B cell (primary cell): ENCODE results near the gene TMEM222. TPM values are rescaled to one million over a fixed set of nuclear protein-coding genes. Genes with fewer than 3 reads are reported as not detected.
A peak's percentile ranks its signal among the peaks of the same experiment; 100 is the strongest.

ENCODE experiments used
- ATAC-seq: fragments of 200-7000 bp; cut with Tn5 transposase; one replicate; pipeline ENCODE4 v1.10.0; 2021; ENCODE audit warnings: low read depth, mild to moderate bottlenecking, moderate number of reproducible peaks, moderate library complexity
- CTCF ChIA-PET: fragments of 350-600 bp; sonication (Branson Sonifier 250); formaldehyde crosslinking; loops from one replicate; lab custom pipeline; 2021; ENCODE audit warnings: antibody characterized with exemption, inconsistent platforms; lab: Charles Lee
- POLR2A ChIA-PET: fragments of 350-600 bp; sonication (Branson Sonifier 250); formaldehyde crosslinking; loops from one replicate; lab custom pipeline; 2021; ENCODE audit warnings: antibody characterized with exemption; lab: Charles Lee
- DNase-seq: peaks from one replicate; pipeline ENCODE4 v3.0.0; 2013
- H2AFZ ChIP-seq: 2 replicates; pipeline ENCODE4 v1.6.1; 2012; ENCODE audit warnings: mild to moderate bottlenecking, low read depth, low read length; ENCODE audit not compliant: insufficient read depth, poor library complexity, severe bottlenecking
- H3K27ac ChIP-seq, 2 donors: 1 replicate in 1 of 2; 2 replicates in 1 of 2; pipeline ENCODE4 v1.5.1; 2012 to 2013; ENCODE audit warnings: low read length in 2 of 2, mild to moderate bottlenecking in 2 of 2, moderate library complexity in 1 of 2
- H3K27me3 ChIP-seq, 4 experiments: fragments of 200-600 bp in 1 of 4; sonication (generic) in 1 of 4; replicated peaks in 1 of 4; 1 replicate in 2 of 4; 2 replicates in 2 of 4; pipeline versions ENCODE4 v1.6.1 to v1.7.0; 2013 to 2016; ENCODE audit warnings: low read length in 3 of 4, mild to moderate bottlenecking in 2 of 4, mixed read lengths in 1 of 4, moderate library complexity in 1 of 4; ENCODE audit not compliant: insufficient read depth in 4 of 4, control insufficient read depth in 3 of 4; ENCODE audit errors: control extremely low read depth in 1 of 4
- H3K36me3 ChIP-seq, 2 experiments: replicated peaks in 1 of 2; 1 replicate in 1 of 2; 2 replicates in 1 of 2; pipeline versions ENCODE4 v1.6.1 to v1.7.1; 2013; ENCODE audit warnings: low read length in 1 of 2; ENCODE audit not compliant: insufficient read depth in 2 of 2, control insufficient read depth in 1 of 2; ENCODE audit errors: control extremely low read depth in 1 of 2, extremely low read depth in 1 of 2
- H3K4me1 ChIP-seq, 2 donors: fragments of 200-600 bp in 1 of 2; sonication (generic) in 1 of 2; 1 replicate in 1 of 2; 2 replicates in 1 of 2; pipeline versions ENCODE4 v1.5.1 to v1.6.1; 2013 to 2017; ENCODE audit warnings: low read length in 2 of 2; ENCODE audit not compliant: control insufficient read depth in 2 of 2, insufficient read depth in 2 of 2
- H3K4me2 ChIP-seq: replicated peaks from 2 replicates; pipeline ENCODE3; 2012; ENCODE audit warnings: mild to moderate bottlenecking, low read depth, low read length; ENCODE audit not compliant: poor library complexity, severe bottlenecking
- H3K4me3 ChIP-seq, 5 experiments: fragments of 200-600 bp in 1 of 5; sonication (generic) in 1 of 5; 1 replicate in 3 of 5; 2 replicates in 2 of 5; pipeline versions ENCODE4 v1.5.1 to v1.7.0; 2011 to 2016; ENCODE audit warnings: low read length in 4 of 5, mild to moderate bottlenecking in 4 of 5, low read depth in 2 of 5, control low read depth in 1 of 5, moderate library complexity in 1 of 5; ENCODE audit not compliant: insufficient read depth in 1 of 5; ENCODE audit errors: control extremely low read depth in 1 of 5, extremely low read depth in 1 of 5
- H3K79me2 ChIP-seq: fragments of 200-600 bp; sonication (generic); one replicate; pipeline ENCODE4 v1.6.0; 2016; ENCODE audit warnings: low read length; ENCODE audit not compliant: control insufficient read depth, insufficient read depth
- H3K9ac ChIP-seq: fragments of 200-600 bp; sonication (generic); 2 replicates; pipeline ENCODE4 v1.6.1; 2017; ENCODE audit warnings: mild to moderate bottlenecking, low read length, moderate library complexity
- H3K9me3 ChIP-seq, 3 donors: one replicate each; pipeline versions ENCODE4 v1.6.1 to v1.7.1; 2013; ENCODE audit warnings: low read length in 2 of 3; ENCODE audit not compliant: control insufficient read depth in 2 of 3, insufficient read depth in 1 of 3; ENCODE audit errors: control extremely low read depth in 1 of 3
- H4K20me1 ChIP-seq: 2 replicates; pipeline ENCODE4 v1.6.0; 2012; ENCODE audit warnings: mild to moderate bottlenecking, low read length; ENCODE audit not compliant: insufficient read depth, control insufficient read depth, poor library complexity, severe bottlenecking
- H3K27ac Mint-ChIP-seq: one replicate; pipeline ENCODE4 v1.8.0; 2021; ENCODE audit warnings: mixed read lengths
- H3K27me3 Mint-ChIP-seq: one replicate; pipeline ENCODE4 v1.8.0; 2021; ENCODE audit warnings: mixed read lengths
- H3K4me1 Mint-ChIP-seq: one replicate; pipeline ENCODE4 v1.8.0; 2021; ENCODE audit warnings: mixed read lengths
- H3K4me3 Mint-ChIP-seq: one replicate; pipeline ENCODE4 v1.8.0; 2021; ENCODE audit warnings: mixed read lengths
- H3K9me3 Mint-ChIP-seq: one replicate; pipeline ENCODE4 v1.8.0; 2022; ENCODE audit warnings: mixed read lengths; ENCODE audit not compliant: insufficient read depth
- EZH2 ChIP-seq: IDR thresholded peaks from 2 replicates; pipeline ENCODE4 v1.6.1; 2012; ENCODE audit warnings: borderline replicate concordance, low read depth, mild to moderate bottlenecking, moderate library complexity, low read length; ENCODE audit not compliant: insufficient read depth, poor library complexity, severe bottlenecking
- WGBS: methylation state at CpG from one replicate; pipeline ENCODE4 v1.1.5; 2013; ENCODE audit warnings: missing lambda C conversion rate; ENCODE audit not compliant: insufficient coverage; 5-methylcytosine and 5-hydroxymethylcytosine counted together
- intact Hi-C: fragments of 100-400 bp; cut with micrococcal nuclease; formaldehyde crosslinking; loops from one replicate; pipeline ENCODE4 v1.10.0; 2022
- polyA plus RNA-seq: library from polyadenylated mRNA; depleted of rRNA; stranded (reverse); fragments of >200 nt; gene quantifications from 2 replicates; pipeline ENCODE4 v1.2.3, GENCODE V29; 2012
- total RNA-seq, 2 donors: library from RNA; stranded (reverse); fragments of 120-200 nt in 1 of 2; gene quantifications; 1 replicate in 1 of 2; 2 replicates in 1 of 2; pipeline versions ENCODE4 v1.2.3 to v1.2.4, GENCODE V29; 2013 to 2022
- TF ChIP-seq, protein P1 (sequence below): fragments of 200-600 bp; IDR thresholded peaks from one replicate; pipeline ENCODE4 v1.8.0; 2022; ENCODE audit warnings: antibody characterized with exemption, mild to moderate bottlenecking

The TMEM222 gene
- total and polyA plus RNA-seq, 2 donors (not counting 1 experiment from before 2014, with no cell fraction given) = 44.2 to 80.9 TPM

DNA sequence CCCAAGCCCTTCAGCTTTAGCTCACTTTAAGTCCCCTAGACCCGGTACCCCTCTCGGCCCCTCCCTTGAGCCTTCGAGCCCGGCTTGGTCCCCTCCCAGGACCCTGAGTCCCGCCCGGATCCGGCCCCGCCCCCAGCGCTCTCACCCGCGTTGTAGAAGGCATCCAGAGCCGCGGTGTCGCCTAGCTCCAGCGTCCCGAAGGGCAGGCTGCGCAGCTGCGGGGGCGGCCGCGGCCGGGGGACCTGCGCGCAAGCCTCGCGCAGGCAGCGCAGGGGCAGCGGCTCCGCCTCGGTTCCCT is 44.1 kb downstream of the TMEM222 start:
- peak overlapping the region in 4 of 5 experiments; percentile 59 to 74 (median 64) for H3K4me3 ChIP-seq
- no peaks in the 10 kb centered on the region for H3K9me3 ChIP-seq
- TF ChIP-seq, protein P1, sequence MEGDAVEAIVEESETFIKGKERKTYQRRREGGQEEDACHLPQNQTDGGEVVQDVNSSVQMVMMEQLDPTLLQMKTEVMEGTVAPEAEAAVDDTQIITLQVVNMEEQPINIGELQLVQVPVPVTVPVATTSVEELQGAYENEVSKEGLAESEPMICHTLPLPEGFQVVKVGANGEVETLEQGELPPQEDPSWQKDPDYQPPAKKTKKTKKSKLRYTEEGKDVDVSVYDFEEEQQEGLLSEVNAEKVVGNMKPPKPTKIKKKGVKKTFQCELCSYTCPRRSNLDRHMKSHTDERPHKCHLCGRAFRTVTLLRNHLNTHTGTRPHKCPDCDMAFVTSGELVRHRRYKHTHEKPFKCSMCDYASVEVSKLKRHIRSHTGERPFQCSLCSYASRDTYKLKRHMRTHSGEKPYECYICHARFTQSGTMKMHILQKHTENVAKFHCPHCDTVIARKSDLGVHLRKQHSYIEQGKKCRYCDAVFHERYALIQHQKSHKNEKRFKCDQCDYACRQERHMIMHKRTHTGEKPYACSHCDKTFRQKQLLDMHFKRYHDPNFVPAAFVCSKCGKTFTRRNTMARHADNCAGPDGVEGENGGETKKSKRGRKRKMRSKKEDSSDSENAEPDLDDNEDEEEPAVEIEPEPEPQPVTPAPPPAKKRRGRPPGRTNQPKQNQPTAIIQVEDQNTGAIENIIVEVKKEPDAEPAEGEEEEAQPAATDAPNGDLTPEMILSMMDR = no peak
- TF ChIP-seq EZH2 = no peak
- H3K36me3 ChIP-seq = no peaks in the 10 kb centered on the region
- peak overlapping the region; percentile 68 for H3K9ac ChIP-seq
- H3K4me1 Mint-ChIP-seq = peaks cover 56% of the 10 kb centered on the region
- intact Hi-C loops = loop anchor here (5.0 kb wide), 1 partner anchor 44 kb away; the partner anchor contains the start of gene TMEM222
- H4K20me1 ChIP-seq = no peaks in the 10 kb centered on the region
- DNase-seq (peak; percentile 69), ATAC-seq (peak; percentile 44)
- no peak overlapping the region for H3K27ac ChIP-seq
- H3K9me3 Mint-ChIP-seq = no peaks in the 10 kb centered on the region
- H3K27me3 Mint-ChIP-seq = no peaks in the 10 kb centered on the region
- H3K27ac Mint-ChIP-seq = peak overlapping the region; percentile 82
- POLR2A ChIA-PET = interaction anchor here (0.6 to 4.7 kb wide), 6 partner anchors 9 to 823 kb away, joined by 4 to 14 read pairs (median 7); partner anchors contain the start of gene SYTL1
- H3K4me2 ChIP-seq = peak overlapping the region; percentile 99
- under 1% methylated on average over 30 of the region's 30 CpGs for WGBS
- H3K4me3 Mint-ChIP-seq = peak overlapping the region; percentile 93
- peak overlapping the region; percentile 75 for H2AFZ ChIP-seq
- CTCF ChIA-PET = interaction anchor here (0.9 to 8.5 kb wide), 20 partner anchors 9 to 304 kb away, joined by 3 to 74 read pairs (median 4); partner anchors contain the start of genes CD164L2, GPR3 and SYTL1
- H3K79me2 ChIP-seq = no peaks in the 10 kb centered on the region
- peaks cover 33 to 49% of the 10 kb centered on the region in 2 donors for H3K4me1 ChIP-seq
- H3K27me3 ChIP-seq = no peaks in the 10 kb centered on the region

DNA sequence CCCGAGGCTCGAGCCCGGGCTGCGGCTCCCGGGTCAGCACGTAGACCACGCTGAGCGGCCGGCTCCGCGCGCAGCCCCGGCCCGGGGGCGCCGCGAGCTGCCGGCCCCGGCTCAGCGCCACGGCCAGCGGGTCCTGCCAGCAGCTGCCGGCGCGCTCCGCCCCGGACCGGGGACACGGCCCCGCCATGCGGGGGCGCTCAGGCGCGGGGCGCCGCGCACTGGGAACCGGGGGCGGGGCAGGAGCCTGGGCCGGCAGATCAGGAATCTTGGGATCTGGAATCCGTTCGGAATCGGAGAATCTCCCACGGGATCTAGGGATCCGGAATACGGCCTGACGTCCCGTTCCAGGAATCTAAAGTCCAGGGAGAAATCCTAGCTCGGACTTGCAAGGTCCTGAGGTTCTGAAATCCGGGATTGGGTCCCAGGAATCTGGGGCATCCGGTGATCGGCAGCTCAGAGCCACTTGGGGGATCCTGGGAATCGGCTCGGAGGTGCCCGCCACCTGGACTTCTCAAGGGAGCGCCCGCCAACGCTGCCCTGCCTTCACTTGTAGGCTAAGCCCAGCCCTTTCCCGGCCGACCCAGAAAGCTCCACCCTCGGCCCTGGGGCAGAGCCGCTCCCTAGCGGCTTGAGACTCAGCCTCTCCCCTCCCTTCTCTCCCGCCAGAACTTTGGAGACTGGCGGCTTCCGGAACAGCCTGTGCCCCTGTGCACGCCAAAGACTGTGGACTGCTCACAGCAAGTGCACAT is 44.6 kb downstream of the TMEM222 start, which contains the start of gene MAP3K6:
TSS of gene MAP3K6 (minus strand) at position 551 of the 749 bp plus-strand sequence. CDS start at position 187, 364 bp downstream.
- ATAC-seq (peak; percentile 32), DNase-seq (peak; percentile 68)
- Histone ChIP-seq H2AFZ (peak within 1 kb of the TSS; percentile 75), H3K27me3 (no peaks in the 10 kb centered on the region), H3K4me1 (peaks cover 33 to 52% of the 10 kb centered on the region in 2 donors), H3K79me2 (no peaks in the 10 kb centered on the region), H3K9ac (peak within 1 kb of the TSS; percentile 68), H3K36me3 (no peaks in the 10 kb centered on the region), H3K9me3 (no peaks in the 10 kb centered on the region), H4K20me1 (no peaks in the 10 kb centered on the region), H3K27ac (no peak within 1 kb of the TSS), H3K4me3 (peak within 1 kb of the TSS in 4 of 5 experiments; percentile 59 to 74 (median 64)), H3K4me2 (peak within 1 kb of the TSS; percentile 99)
- Mint-ChIP-seq H3K4me3 (peak within 1 kb of the TSS; percentile 93), H3K4me1 (peaks cover 59% of the 10 kb centered on the region), H3K27ac (peak within 1 kb of the TSS; percentile 82), H3K27me3 (no peaks in the 10 kb centered on the region), H3K9me3 (no peaks in the 10 kb centered on the region)
- TF ChIP-seq EZH2 = no peak
- TF ChIP-seq, protein P1 = peak; percentile 25
- under 1% methylated on average over 65 of the region's 67 CpGs for WGBS
- intact Hi-C loops = loop anchor here (5.0 kb wide), 1 partner anchor 44 kb away; the partner anchor contains the start of gene TMEM222
- CTCF ChIA-PET = interaction anchor here (0.5 to 8.5 kb wide), 19 partner anchors 9 to 303 kb away, joined by 3 to 74 read pairs (median 5); partner anchors contain the start of genes CD164L2, GPR3 and SYTL1
- POLR2A ChIA-PET = interaction anchor here (4.7 kb wide), 1 partner anchor 25 kb away, joined by 14 read pairs; the partner anchor contains the start of gene SYTL1
